ENCODE measurements around the gene CACNA1H. TPM values are rescaled to one million over a fixed set of nuclear protein-coding genes. Genes with fewer than 3 reads are reported as not detected.

CACNA1H gene
- total and polyA plus RNA-seq, 2 experiments from 2014 or later, result 9.1 TPM

DNA sequence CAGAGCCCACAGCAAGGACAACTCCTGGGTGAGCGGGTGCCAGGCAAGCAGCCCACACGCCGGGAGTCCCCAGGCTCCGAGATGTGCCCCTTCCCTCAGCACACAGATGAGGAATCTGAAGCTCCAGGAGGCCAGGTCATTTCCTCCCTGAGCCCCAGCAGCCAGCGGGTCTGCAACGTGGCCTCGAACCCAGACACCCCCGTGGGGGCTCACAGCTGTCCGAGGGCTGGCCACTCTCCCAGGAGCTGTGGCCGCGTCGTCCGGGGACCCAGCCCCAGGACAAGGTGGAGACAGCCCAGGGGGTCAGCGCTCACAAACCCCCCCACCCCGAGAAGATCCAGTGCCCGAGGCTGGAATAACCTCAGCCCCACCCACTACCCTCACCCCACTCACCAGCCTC lies 39.4 kb upstream of the CACNA1H start:
- Histone ChIP-seq H3K27me3 (no peaks in the 10 kb centered on the region), H2AFZ (no peak overlapping the region), H3K9me2 (replicated peaks; ENCODE audit: insufficient read depth) (no peaks in the 10 kb centered on the region), H3K27ac (no peak overlapping the region), H3K4me3 (no peak overlapping the region), H3K4me2 (no peak overlapping the region), H3K4me1 (ENCODE audit: insufficient read depth) (no peaks in the 10 kb centered on the region), H3K79me2 (no peaks in the 10 kb centered on the region), H4K20me1 (ENCODE audit: insufficient read depth, poor library complexity, severe bottlenecking) (no peaks in the 10 kb centered on the region), H3K36me3 (replicated peaks; ENCODE audit: insufficient read depth, low read depth) (no peaks in the 10 kb centered on the region), H3K9me3 (ENCODE audit: low read depth) (no peaks in the 10 kb centered on the region)
- TF ChIP-seq EZH2phosphoT487 (IDR thresholded peaks at IDR 0.05; ENCODE audit: low read depth, severe bottlenecking, unreplicated experiment) (no peak), CTCF (IDR thresholded peaks at IDR 0.05; ENCODE audit: poor library complexity) (no peak), EZH2 (IDR thresholded peaks at IDR 0.05; ENCODE audit: borderline replicate concordance) (no peak)
- 82% methylated on average over 7 of the region's 16 CpGs for WGBS (ENCODE audit: low lambda C conversion rate, missing lambda C conversion rate)
- DNase-seq (ENCODE audit: low spot score), result no peak

GRCh38 chr16:1113889-1114526 lies 38.9 kb upstream of the CACNA1H start:
- H3K4me1 ChIP-seq (ENCODE audit: insufficient read depth), result no peaks in the 10 kb centered on the region
- H3K27ac ChIP-seq, result no peak overlapping the region
- H3K36me3 ChIP-seq (replicated peaks; ENCODE audit: insufficient read depth, low read depth), result no peaks in the 10 kb centered on the region
- no peaks in the 10 kb centered on the region for H3K27me3 ChIP-seq
- no peaks in the 10 kb centered on the region for H3K79me2 ChIP-seq
- 91% methylated on average over 15 of the region's 15 CpGs for WGBS (ENCODE audit: low lambda C conversion rate, missing lambda C conversion rate)
- TF ChIP-seq CTCF (IDR thresholded peaks at IDR 0.05; ENCODE audit: poor library complexity) (no peak), EZH2phosphoT487 (IDR thresholded peaks at IDR 0.05; ENCODE audit: low read depth, severe bottlenecking, unreplicated experiment) (no peak)
- H3K4me2 ChIP-seq, result no peak overlapping the region
- no peak overlapping the region for H2AFZ ChIP-seq
- H3K9me2 ChIP-seq (replicated peaks; ENCODE audit: insufficient read depth), result no peaks in the 10 kb centered on the region
- no peak for DNase-seq (ENCODE audit: low spot score)
- no peaks in the 10 kb centered on the region for H3K9me3 ChIP-seq (ENCODE audit: low read depth)
- no peaks in the 10 kb centered on the region for H4K20me1 ChIP-seq (ENCODE audit: insufficient read depth, poor library complexity, severe bottlenecking)
- H3K4me3 ChIP-seq, result no peak overlapping the region

DNA sequence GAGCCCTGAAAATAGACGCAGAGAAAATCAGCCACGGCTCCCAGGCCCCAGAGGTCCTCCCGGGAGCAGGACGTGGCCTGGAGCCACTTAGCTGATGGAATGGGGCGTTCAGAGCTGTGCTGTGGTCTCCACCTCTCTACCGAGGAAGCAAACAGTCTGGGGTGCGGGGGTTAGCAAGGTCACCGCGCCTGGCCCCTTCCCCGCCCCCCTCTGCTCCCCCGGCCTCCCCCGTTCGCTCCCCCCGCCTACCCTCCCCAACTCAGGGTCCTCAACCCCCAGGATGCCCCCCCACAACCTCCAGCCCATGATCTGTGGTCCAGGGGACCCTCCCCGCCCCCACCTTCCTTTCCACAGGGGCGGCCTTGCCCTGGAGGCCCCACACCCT lies 36.2 kb upstream of the CACNA1H start:
- Histone ChIP-seq H3K9me3 (ENCODE audit: low read depth) (no peaks in the 10 kb centered on the region), H3K27ac (no peak overlapping the region), H4K20me1 (ENCODE audit: insufficient read depth, poor library complexity, severe bottlenecking) (no peaks in the 10 kb centered on the region), H3K4me1 (ENCODE audit: insufficient read depth) (no peaks in the 10 kb centered on the region), H2AFZ (no peak overlapping the region), H3K27me3 (no peaks in the 10 kb centered on the region), H3K4me3 (no peak overlapping the region), H3K9me2 (replicated peaks; ENCODE audit: insufficient read depth) (no peaks in the 10 kb centered on the region), H3K79me2 (no peaks in the 10 kb centered on the region), H3K4me2 (no peak overlapping the region), H3K36me3 (replicated peaks; ENCODE audit: insufficient read depth, low read depth) (no peaks in the 10 kb centered on the region)
- WGBS (ENCODE audit: low lambda C conversion rate, missing lambda C conversion rate), result 80% methylated on average over 8 of the region's 16 CpGs
- TF ChIP-seq EZH2phosphoT487 (IDR thresholded peaks at IDR 0.05; ENCODE audit: low read depth, severe bottlenecking, unreplicated experiment), result no peak
- no peak for TF ChIP-seq EZH2 (IDR thresholded peaks at IDR 0.05; ENCODE audit: borderline replicate concordance)
- TF ChIP-seq CTCF (IDR thresholded peaks at IDR 0.05; ENCODE audit: poor library complexity), result no peak
- DNase-seq (ENCODE audit: low spot score), result no peak
